AG04450 (cell line): ENCODE measurements around the gene JMJD4. TPM values are rescaled to one million over a fixed set of nuclear protein-coding genes. Genes with fewer than 3 reads are reported as not detected.
A peak's percentile ranks its signal among the peaks of the same experiment; 100 is the strongest.

Experiments
- CTCF ChIA-PET: fragments of 300-600, 350-600 bp; formaldehyde crosslinking; extraction: SDS; loops from one replicate; lab custom pipeline; 2022; ENCODE audit warnings: antibody characterized with exemption, inconsistent platforms; lab: Charles Lee
- POLR2A ChIA-PET: fragments of 350-600 bp; formaldehyde crosslinking; extraction: SDS; loops from one replicate; lab custom pipeline; 2021; ENCODE audit warnings: antibody characterized with exemption, inconsistent platforms; lab: Yijun Ruan, JAX
- DNase-seq: peaks from one replicate; pipeline ENCODE4 v3.0.0-alpha.2; 2011; ENCODE audit warnings: low read depth, low spot score
- H3K27ac ChIP-seq: one replicate; pipeline ENCODE4 v1.5.1; 2012; ENCODE audit warnings: low read depth, low read length, control low read depth
- H3K27me3 ChIP-seq: one replicate; pipeline ENCODE4 v1.6.0; 2012; ENCODE audit warnings: low read length; ENCODE audit not compliant: control insufficient read depth, insufficient read depth
- H3K4me3 ChIP-seq: 2 replicates; pipeline ENCODE4 v1.5.1; 2011; ENCODE audit warnings: mild to moderate bottlenecking, low read depth, low read length, control low read depth
- H3K9me3 ChIP-seq: 2 replicates; pipeline ENCODE4 v1.5.1; 2012; ENCODE audit warnings: low read length; ENCODE audit not compliant: control insufficient read depth, insufficient read depth
- CTCF ChIP-seq: IDR thresholded peaks from 2 replicates; pipeline ENCODE4 v1.5.1; 2011; ENCODE audit warnings: low read depth, low read length, control low read depth, inconsistent platforms
- polyA minus RNA-seq: library from RNA; depleted of rRNA, polyadenylated mRNA; stranded (reverse); fragments of >200 nt; gene quantifications from 2 replicates; pipeline ENCODE4 v1.2.3, GENCODE V29; 2011; rRNA and poly(A)+ RNA removed
- polyA plus RNA-seq: library from polyadenylated mRNA; depleted of rRNA; stranded (reverse); fragments of >200 nt; gene quantifications from 2 replicates; pipeline ENCODE4 v1.2.3, GENCODE V29; 2011; rRNA removed

JMJD4 gene
- polyA plus RNA-seq (13.4 and 20.1 TPM in 2 replicates), polyA minus RNA-seq (38.1 and 48.8 TPM in 2 replicates)

GRCh38 chr1:227734856-227735538 is at the start of gene JMJD4, which contains the start of gene SNAP47:
Gene JMJD4, minus strand, starts transcription at chr1:227735302. Its CDS starts 29 bp downstream, at chr1:227735273.
Gene SNAP47, plus strand, starts transcription at chr1:227735435. Its CDS starts 12,302 bp downstream, at chr1:227747737.
- POLR2A ChIA-PET = interaction anchor here (0.7 to 1.0 kb wide), 3 partner anchors 24 to 367 kb away, joined by 3 to 15 read pairs (median 7); no protein-coding TSS in a partner anchor

GRCh38 chr1:227782226-227782625 is 47.1 kb upstream of the JMJD4 start:
- CTCF ChIA-PET = no interaction called here
- no peak for TF ChIP-seq CTCF

More at GRCh38 chr1:227734856-227735538, at the start of gene JMJD4, which contains the start of gene SNAP47:
- CTCF ChIA-PET = no interaction called here
- Histone ChIP-seq H3K27me3 (no peaks in the 10 kb centered on the region), H3K27ac (peak within 1 kb of the TSS; percentile 31), H3K4me3 (peak within 1 kb of the TSS; percentile 99), H3K9me3 (no peaks in the 10 kb centered on the region; the same call in 1 of the 2 replicates)
- DNase-seq = peak; percentile 80
- TF ChIP-seq CTCF = no peak

GRCh38 chr1:227781314-227781930 is 46.3 kb upstream of the JMJD4 start:
- ChIA-PET CTCF (no interaction called here), POLR2A (no interaction called here)
- no peak for TF ChIP-seq CTCF
- Histone ChIP-seq H3K4me3 (no peak overlapping the region), H3K9me3 (peaks cover 2% of the 10 kb centered on the region; the same call in 1 of the 2 replicates), H3K27ac (no peak overlapping the region), H3K27me3 (no peaks in the 10 kb centered on the region)
- DNase-seq = no peak

More at GRCh38 chr1:227782226-227782625, 47.1 kb upstream of the JMJD4 start:
- Histone ChIP-seq H3K27me3 (no peaks in the 10 kb centered on the region), H3K9me3 (peaks cover 2% of the 10 kb centered on the region; the same call in 1 of the 2 replicates), H3K4me3 (no peak overlapping the region), H3K27ac (no peak overlapping the region)
- DNase-seq = no peak
- POLR2A ChIA-PET = no interaction called here

- H3K9me3 ChIP-seq = peaks cover 2% of the 10 kb centered on the region; the same call in 1 of the 2 replicates
- no peak overlapping the region for H3K27ac ChIP-seq
- H3K4me3 ChIP-seq = no peak overlapping the region
- ChIA-PET POLR2A (interaction anchor here (0.9 kb wide), 1 partner anchor 7 kb away, joined by 4 read pairs; no protein-coding TSS in a partner anchor), CTCF (interaction anchor here (0.6 kb wide), 1 partner anchor 44 kb away, joined by 5 read pairs; no protein-coding TSS in a partner anchor)
- no peaks in the 10 kb centered on the region for H3K27me3 ChIP-seq
- DNase-seq = no peak
- TF ChIP-seq CTCF = no peak
These were observed 45.3 kb upstream of the JMJD4 start for GRCh38 chr1:227780101-227781044.
